Stimulated activated memory B cell treated with anti-CD40 and anti-IgM and Interleukin-4, amounts not matched to agents 10 μg/mL and 1 μg/mL and 100 μg/mL, for 72 hours (primary cell): ENCODE results near the gene YEATS2.
A peak's percentile ranks its signal among the peaks of the same experiment; 100 is the strongest.
"Not testable (repeated sequence)": the region's sequence is repeated elsewhere in the genome, so short reads cannot be mapped to it uniquely, and the experiment has no call there.

Experiments used
- ATAC-seq: fragments of 150-1000 bp; cut with Tn5 transposase; 2 replicates; pipeline ENCODE4 v1.10.0; 2021
- H3K27ac Mint-ChIP-seq: one replicate; pipeline ENCODE4 v1.8.0; 2022; ENCODE audit warnings: mild to moderate bottlenecking, mixed read lengths
- H3K27me3 Mint-ChIP-seq: one replicate; pipeline ENCODE4 v1.8.0; 2022; ENCODE audit warnings: mixed read lengths
- H3K36me3 Mint-ChIP-seq: one replicate; pipeline ENCODE4 v1.8.0; 2022; ENCODE audit warnings: mixed read lengths
- H3K4me1 Mint-ChIP-seq: one replicate; pipeline ENCODE4 v1.8.0; 2022; ENCODE audit warnings: mixed read lengths
- H3K4me3 Mint-ChIP-seq: one replicate; pipeline ENCODE4 v1.8.0; 2022; ENCODE audit warnings: mild to moderate bottlenecking, moderate library complexity, mixed read lengths
- H3K9me3 Mint-ChIP-seq: one replicate; pipeline ENCODE4 v1.8.0; 2022; ENCODE audit warnings: mixed read lengths

YEATS2 gene

GRCh38 chr3:183698756-183699155 lies 1.2 kb downstream of the YEATS2 start:
- Mint-ChIP-seq H3K36me3 (peaks cover 19% of the 10 kb centered on the region), H3K4me3 (peak overlapping the region; percentile 83), H3K9me3 (no peaks in the 10 kb centered on the region), H3K27me3 (no peaks in the 10 kb centered on the region), H3K27ac (peak overlapping the region; percentile 69), H3K4me1 (peaks cover 40% of the 10 kb centered on the region)
- peak; percentile 37 for ATAC-seq

- peaks cover 46% of the 10 kb centered on the region for H3K4me1 Mint-ChIP-seq
These were observed 1.8 kb downstream of the YEATS2 start for GRCh38 chr3:183699238-183699947.

DNA sequence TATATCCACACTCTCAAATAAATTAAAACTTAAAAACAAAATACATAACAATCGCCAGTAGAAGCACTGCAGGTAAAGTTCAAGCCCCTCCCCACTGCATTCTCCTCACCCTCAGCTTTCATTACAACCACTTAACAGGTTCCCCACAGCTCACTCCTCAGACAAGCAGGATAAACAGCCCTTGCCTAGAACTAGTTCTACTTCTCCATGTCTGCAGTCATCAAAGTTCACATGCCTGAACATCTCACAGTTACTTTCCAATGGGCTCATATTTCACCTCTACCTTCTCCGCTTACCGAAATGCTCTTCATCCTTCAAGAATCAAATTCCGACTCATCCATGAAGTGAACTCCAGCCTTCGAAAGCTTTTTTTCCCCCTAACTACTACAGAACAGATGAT lies 4.1 kb downstream of the YEATS2 start:
- H3K27me3 Mint-ChIP-seq: no peaks in the 10 kb centered on the region
- H3K27ac Mint-ChIP-seq: no peak overlapping the region
- no peak for ATAC-seq
- no peak overlapping the region for H3K4me3 Mint-ChIP-seq
- H3K36me3 Mint-ChIP-seq: peaks cover 29% of the 10 kb centered on the region
- peaks cover 56% of the 10 kb centered on the region for H3K4me1 Mint-ChIP-seq
- no peaks in the 10 kb centered on the region for H3K9me3 Mint-ChIP-seq

More at GRCh38 chr3:183699238-183699947, 1.8 kb downstream of the YEATS2 start:
- H3K27me3 Mint-ChIP-seq: no peaks in the 10 kb centered on the region
- H3K36me3 Mint-ChIP-seq: peaks cover 19% of the 10 kb centered on the region
- peak overlapping the region; percentile 69 for H3K27ac Mint-ChIP-seq
- no peaks in the 10 kb centered on the region for H3K9me3 Mint-ChIP-seq
- H3K4me3 Mint-ChIP-seq: peak overlapping the region; percentile 83
- no peak for ATAC-seq

GRCh38 chr3:183703892-183704291 lies 6.3 kb downstream of the YEATS2 start:
- H3K9me3 Mint-ChIP-seq, ATAC-seq, H3K4me3 Mint-ChIP-seq, H3K27ac Mint-ChIP-seq, H3K27me3 Mint-ChIP-seq: not testable (repeated sequence)
- peaks cover 45% of the 10 kb centered on the region for H3K4me1 Mint-ChIP-seq
- H3K36me3 Mint-ChIP-seq: peaks cover 29% of the 10 kb centered on the region

- Mint-ChIP-seq H3K4me3 (no peak overlapping the region), H3K9me3 (no peaks in the 10 kb centered on the region), H3K36me3 (peaks cover 14% of the 10 kb centered on the region), H3K27ac (no peak overlapping the region), H3K27me3 (no peaks in the 10 kb centered on the region), H3K4me1 (peaks cover 10% of the 10 kb centered on the region)
- ATAC-seq: no peak
These were observed 12.6 kb downstream of the YEATS2 start for GRCh38 chr3:183710231-183710630.

DNA sequence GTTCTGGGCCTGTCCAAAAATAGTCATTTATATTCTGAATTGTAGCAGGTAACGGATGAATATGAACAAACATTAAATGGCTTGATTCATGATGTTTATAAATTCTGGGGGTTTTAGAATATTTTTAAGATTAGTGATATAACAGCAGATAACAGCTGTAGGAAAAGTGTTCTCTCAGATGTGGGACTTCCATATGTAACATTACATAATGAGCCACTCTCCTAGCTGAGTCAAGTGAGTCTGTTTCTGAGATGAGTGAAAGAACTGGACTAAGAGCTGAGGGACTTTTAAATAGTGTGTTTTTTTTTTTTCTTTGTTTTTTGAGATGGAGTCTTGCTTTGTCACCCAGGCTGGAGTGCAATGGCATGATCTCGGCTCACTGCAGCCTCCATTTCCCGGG lies 13.9 kb downstream of the YEATS2 start:
- H3K36me3 Mint-ChIP-seq: peaks cover 6% of the 10 kb centered on the region
- no peaks in the 10 kb centered on the region for H3K27me3 Mint-ChIP-seq
- no peaks in the 10 kb centered on the region for H3K4me1 Mint-ChIP-seq
- H3K27ac Mint-ChIP-seq: no peak overlapping the region
- ATAC-seq: no peak
- no peaks in the 10 kb centered on the region for H3K9me3 Mint-ChIP-seq
- no peak overlapping the region for H3K4me3 Mint-ChIP-seq

DNA sequence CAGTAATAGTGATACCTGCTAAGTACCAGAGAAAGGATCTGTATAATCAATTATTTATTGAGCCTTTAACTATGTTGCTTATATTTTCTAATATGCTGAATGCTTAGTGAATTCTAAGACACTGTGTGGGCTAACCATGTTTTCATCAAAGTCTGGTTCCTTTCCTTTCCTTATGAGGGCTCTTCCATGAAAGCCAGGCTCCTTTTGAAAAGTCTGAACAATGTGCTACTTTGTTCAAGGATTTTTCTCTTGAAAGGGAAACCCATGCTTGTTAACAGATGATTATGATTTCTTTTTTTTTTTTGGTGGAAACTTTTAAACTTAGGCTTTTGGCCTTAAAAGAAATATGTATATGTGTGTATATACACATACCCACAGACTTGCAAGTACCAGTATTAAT lies 17.0 kb downstream of the YEATS2 start:
- no peak overlapping the region for H3K4me3 Mint-ChIP-seq
- H3K4me1 Mint-ChIP-seq: no peaks in the 10 kb centered on the region
- H3K27me3 Mint-ChIP-seq: no peaks in the 10 kb centered on the region
- no peak for ATAC-seq
- H3K27ac Mint-ChIP-seq: no peak overlapping the region
- no peaks in the 10 kb centered on the region for H3K9me3 Mint-ChIP-seq
- peaks cover 35% of the 10 kb centered on the region for H3K36me3 Mint-ChIP-seq

GRCh38 chr3:183718012-183718411 lies 20.4 kb downstream of the YEATS2 start:
- no peaks in the 10 kb centered on the region for H3K9me3 Mint-ChIP-seq
- peaks cover 63% of the 10 kb centered on the region for H3K36me3 Mint-ChIP-seq
- no peak for ATAC-seq
- H3K4me1 Mint-ChIP-seq: no peaks in the 10 kb centered on the region
- no peak overlapping the region for H3K27ac Mint-ChIP-seq
- no peaks in the 10 kb centered on the region for H3K27me3 Mint-ChIP-seq
- no peak overlapping the region for H3K4me3 Mint-ChIP-seq

DNA sequence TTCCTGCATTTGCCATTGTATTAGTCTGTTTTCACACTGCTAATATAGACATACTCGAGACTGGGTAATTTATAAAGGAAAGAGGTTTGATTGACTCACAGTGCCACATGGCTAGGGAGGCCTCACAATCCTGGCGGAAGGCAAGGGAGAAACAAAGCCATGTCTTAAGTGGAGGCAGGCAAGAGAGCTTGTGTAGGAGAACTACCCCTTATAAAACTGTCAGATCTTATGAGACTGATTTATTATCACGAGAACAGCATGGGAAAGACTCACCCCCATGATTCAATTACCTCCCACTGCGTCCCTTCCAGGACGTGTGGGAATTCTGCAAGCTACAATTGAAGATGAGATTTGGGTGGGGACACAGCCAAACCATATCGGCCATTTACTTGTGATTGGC lies 27.8 kb downstream of the YEATS2 start:
- ATAC-seq: no peak
- no peak overlapping the region for H3K4me3 Mint-ChIP-seq
- peaks cover 64% of the 10 kb centered on the region for H3K36me3 Mint-ChIP-seq
- H3K27ac Mint-ChIP-seq: no peak overlapping the region
- H3K9me3 Mint-ChIP-seq: no peaks in the 10 kb centered on the region
- H3K27me3 Mint-ChIP-seq: no peaks in the 10 kb centered on the region
- H3K4me1 Mint-ChIP-seq: no peaks in the 10 kb centered on the region

GRCh38 chr3:183728204-183728603 lies 30.6 kb downstream of the YEATS2 start:
- peaks cover 58% of the 10 kb centered on the region for H3K36me3 Mint-ChIP-seq
- H3K27me3 Mint-ChIP-seq: no peaks in the 10 kb centered on the region
- no peak overlapping the region for H3K4me3 Mint-ChIP-seq
- no peaks in the 10 kb centered on the region for H3K9me3 Mint-ChIP-seq
- H3K4me1 Mint-ChIP-seq: no peaks in the 10 kb centered on the region
- no peak overlapping the region for H3K27ac Mint-ChIP-seq
- no peak for ATAC-seq

- Mint-ChIP-seq H3K4me3 (no peak overlapping the region), H3K27me3 (no peaks in the 10 kb centered on the region), H3K27ac (no peak overlapping the region), H3K4me1 (no peaks in the 10 kb centered on the region), H3K9me3 (no peaks in the 10 kb centered on the region), H3K36me3 (peaks cover 76% of the 10 kb centered on the region)
- ATAC-seq: no peak
These were observed 32.8 kb downstream of the YEATS2 start for GRCh38 chr3:183730361-183730760.

GRCh38 chr3:183731611-183732010 lies 34.0 kb downstream of the YEATS2 start:
- no peaks in the 10 kb centered on the region for H3K27me3 Mint-ChIP-seq
- H3K9me3 Mint-ChIP-seq: no peaks in the 10 kb centered on the region
- no peak overlapping the region for H3K4me3 Mint-ChIP-seq
- no peak for ATAC-seq
- peaks cover 76% of the 10 kb centered on the region for H3K36me3 Mint-ChIP-seq
- H3K4me1 Mint-ChIP-seq: no peaks in the 10 kb centered on the region
- H3K27ac Mint-ChIP-seq: no peak overlapping the region

DNA sequence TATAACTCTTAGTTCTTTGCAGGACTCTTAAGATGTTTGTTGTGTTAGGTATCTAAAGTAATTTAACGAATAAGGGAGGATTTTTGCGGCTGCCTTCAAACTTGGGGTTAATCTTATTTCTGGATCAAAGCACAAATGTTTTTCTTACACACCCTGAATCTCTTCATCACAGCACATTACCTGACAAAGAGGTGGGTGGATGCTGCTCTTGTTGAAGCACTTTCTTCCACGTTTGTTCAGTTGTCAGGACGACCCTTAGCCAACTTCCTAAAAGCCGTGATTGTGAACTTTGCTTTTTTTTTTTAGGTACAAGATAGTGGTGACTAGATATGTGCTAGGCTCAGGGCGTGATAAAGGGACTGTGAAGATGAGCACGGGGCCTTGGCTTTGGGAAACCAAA lies 36.0 kb downstream of the YEATS2 start:
- H3K27me3 Mint-ChIP-seq: no peaks in the 10 kb centered on the region
- no peak overlapping the region for H3K4me3 Mint-ChIP-seq
- H3K4me1 Mint-ChIP-seq: no peaks in the 10 kb centered on the region
- H3K27ac Mint-ChIP-seq: no peak overlapping the region
- ATAC-seq: no peak
- no peaks in the 10 kb centered on the region for H3K9me3 Mint-ChIP-seq
- H3K36me3 Mint-ChIP-seq: peaks cover 76% of the 10 kb centered on the region

DNA sequence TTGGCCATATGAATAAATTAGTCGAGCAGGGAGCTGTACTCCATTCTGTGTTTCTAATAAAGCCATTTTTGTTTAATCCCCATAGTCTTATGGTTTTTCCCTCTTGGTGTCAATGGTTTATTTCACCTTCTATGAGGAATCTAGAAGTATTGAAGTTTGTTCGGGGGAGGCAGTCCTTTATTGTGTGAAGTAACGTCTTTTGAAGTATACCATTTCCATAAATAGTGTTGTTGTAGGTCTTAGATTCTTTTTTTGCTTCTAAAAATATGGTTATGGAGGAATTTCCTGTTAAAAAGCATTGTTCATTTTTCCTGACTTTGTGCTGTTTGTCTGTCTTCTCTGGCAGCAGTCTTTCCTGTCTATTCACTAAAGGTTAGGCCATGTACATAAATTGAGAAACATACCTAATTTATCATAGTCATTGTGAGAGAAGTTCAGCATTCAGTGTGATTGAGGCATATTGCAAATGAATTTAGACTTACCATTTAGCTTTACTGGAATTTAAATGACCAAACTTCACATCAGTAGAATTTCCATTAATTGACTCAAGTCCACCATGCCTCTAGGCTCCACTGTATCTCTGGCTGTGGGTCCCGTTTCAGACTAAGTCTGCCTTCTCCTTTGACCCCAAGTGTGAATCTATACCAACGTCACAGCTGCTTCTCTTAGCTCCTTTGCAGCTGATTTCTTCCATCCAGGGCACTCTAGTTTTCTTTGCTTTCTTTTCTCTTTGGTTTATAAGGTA lies 37.3 kb downstream of the YEATS2 start:
- Mint-ChIP-seq H3K27me3 (no peaks in the 10 kb centered on the region), H3K4me1 (no peaks in the 10 kb centered on the region), H3K9me3 (no peaks in the 10 kb centered on the region), H3K4me3 (no peak overlapping the region), H3K27ac (no peak overlapping the region), H3K36me3 (peaks cover 70% of the 10 kb centered on the region)
- no peak for ATAC-seq

GRCh38 chr3:183737116-183737515 lies 39.5 kb downstream of the YEATS2 start:
- peaks cover 56% of the 10 kb centered on the region for H3K36me3 Mint-ChIP-seq
- no peaks in the 10 kb centered on the region for H3K9me3 Mint-ChIP-seq

DNA sequence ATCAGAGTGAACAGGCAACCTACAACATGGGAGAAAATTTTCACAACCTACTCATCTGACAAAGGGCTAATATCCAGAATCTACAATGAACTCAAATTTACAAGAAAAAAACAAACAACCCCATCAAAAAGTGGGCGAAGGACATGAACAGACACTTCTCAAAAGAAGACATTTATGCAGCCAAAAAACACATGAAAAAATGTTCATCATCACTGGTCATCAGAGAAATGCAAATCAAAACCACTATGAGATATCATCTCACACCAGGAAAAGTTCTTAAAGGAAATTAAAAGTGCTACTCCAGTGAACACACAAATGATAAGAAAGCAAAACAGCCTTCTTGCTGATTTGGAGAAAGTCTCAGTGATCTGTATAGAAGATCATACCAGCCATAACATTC lies 42.6 kb downstream of the YEATS2 start:
- H3K4me3 Mint-ChIP-seq, H3K4me1 Mint-ChIP-seq, H3K27ac Mint-ChIP-seq, H3K27me3 Mint-ChIP-seq, ATAC-seq, H3K9me3 Mint-ChIP-seq: not testable (repeated sequence)
- peaks cover 50% of the 10 kb centered on the region for H3K36me3 Mint-ChIP-seq

More at GRCh38 chr3:183737116-183737515, 39.5 kb downstream of the YEATS2 start:
- no peaks in the 10 kb centered on the region for H3K27me3 Mint-ChIP-seq
- no peaks in the 10 kb centered on the region for H3K4me1 Mint-ChIP-seq
- no peak overlapping the region for H3K27ac Mint-ChIP-seq
- no peak for ATAC-seq
- H3K4me3 Mint-ChIP-seq: no peak overlapping the region
